Ascending aorta (tissue), 2 donors: ENCODE measurements around the gene MKKS. TPM values are rescaled to one million over a fixed set of nuclear protein-coding genes. Genes with fewer than 3 reads are reported as not detected.

Source experiments
- DNase-seq, 2 donors: peaks; one replicate each; pipeline ENCODE4 v3.0.0-alpha.2; 2019; ENCODE audit warnings: low spot score in 2 of 2
- H3K27ac ChIP-seq, 2 donors: fragments of 200-600 bp; sonication (generic); one replicate each; pipeline ENCODE4 v1.5.1; 2016 to 2017; ENCODE audit warnings: mild to moderate bottlenecking in 1 of 2
- H3K27me3 ChIP-seq: fragments of 200-600 bp; sonication (generic); one replicate; pipeline ENCODE4 v1.5.1; 2017
- H3K36me3 ChIP-seq, 2 donors: fragments of 200-600 bp; sonication (generic); one replicate each; pipeline ENCODE4 v1.5.1; 2016
- H3K4me1 ChIP-seq, 2 donors: fragments of 200-600 bp; sonication (generic); one replicate each; pipeline ENCODE4 v1.5.1; 2016 to 2017; ENCODE audit warnings: mild to moderate bottlenecking in 1 of 2
- H3K4me3 ChIP-seq, 2 donors: fragments of 200-600 bp; sonication (generic); one replicate each; pipeline ENCODE4 v1.5.1; 2016 to 2017; ENCODE audit warnings: mild to moderate bottlenecking in 1 of 2
- H3K9me3 ChIP-seq, 2 donors: fragments of 200-600 bp; sonication (generic); one replicate each; pipeline ENCODE4 v1.5.1; 2016
- CTCF ChIP-seq, 3 experiments: fragments of 200-600 bp in 2 of 3; fragments of 450-650 bp in 1 of 3; sonication (generic) in 2 of 3; IDR thresholded peaks; one replicate each; pipeline ENCODE4 v1.5.1; 2016 to 2019; ENCODE audit warnings: antibody characterized with exemption in 3 of 3, mild to moderate bottlenecking in 1 of 3, moderate library complexity in 1 of 3
- intact Hi-C: fragments of 100-400 bp; cut with DNase I; formaldehyde crosslinking; loops from one replicate; pipeline ENCODE4 v1.15.1; 2023
- total RNA-seq: library from RNA; depleted of rRNA; stranded (reverse); fragments of >200 nt; gene quantifications from one replicate; pipeline ENCODE4 v1.1.0, GENCODE V29; 2016

The MKKS gene
- total RNA-seq, 1 donor from 2014 or later = 7.3 TPM

GRCh38 chr20:10476319-10476724, 42.3 kb upstream of the MKKS start:
- Histone ChIP-seq H3K9me3 (peaks cover 0 to 3% of the 10 kb centered on the region in 2 donors), H3K27me3 (no peaks in the 10 kb centered on the region), H3K36me3 (no peaks in the 10 kb centered on the region), H3K27ac (no peak overlapping the region), H3K4me1 (peaks cover 0 to 17% of the 10 kb centered on the region in 2 donors), H3K4me3 (no peak overlapping the region)
- no peak for DNase-seq
- intact Hi-C loops = loop anchor here (10.0 kb wide), 1 partner anchor 738 kb away; no protein-coding TSS in a partner anchor
- no peak for TF ChIP-seq CTCF (IDR thresholded peaks at IDR 0.05)

GRCh38 chr20:10475225-10475624, 41.2 kb upstream of the MKKS start:
- H3K4me3 ChIP-seq = no peak overlapping the region
- H3K27ac ChIP-seq = peak overlapping the region; percentile 8 to 24
- peaks cover 0 to 22% of the 10 kb centered on the region in 2 donors for H3K4me1 ChIP-seq
- no peaks in the 10 kb centered on the region for H3K36me3 ChIP-seq
- H3K27me3 ChIP-seq = no peaks in the 10 kb centered on the region
- peaks cover 0 to 3% of the 10 kb centered on the region in 2 donors for H3K9me3 ChIP-seq
- DNase-seq = no peak
- intact Hi-C loops = loop anchor here (2.0 to 10.0 kb wide), 2 partner anchors 78 to 740 kb away; no protein-coding TSS in a partner anchor
- no peak for TF ChIP-seq CTCF (IDR thresholded peaks at IDR 0.05)

GRCh38 chr20:10474606-10475184, 40.7 kb upstream of the MKKS start:
- intact Hi-C loops = loop anchor here (2.0 to 10.0 kb wide), 2 partner anchors 78 to 740 kb away; no protein-coding TSS in a partner anchor

GRCh38 chr20:10472871-10473270, 38.8 kb upstream of the MKKS start:
- Histone ChIP-seq H3K27me3 (no peaks in the 10 kb centered on the region), H3K36me3 (no peaks in the 10 kb centered on the region), H3K4me1 (peaks cover 4 to 42% of the 10 kb centered on the region in 2 donors), H3K27ac (peak overlapping the region; percentile 40 to 52), H3K4me3 (no peak overlapping the region), H3K9me3 (peaks cover 0 to 3% of the 10 kb centered on the region in 2 donors)
- intact Hi-C loops = loop anchor here (10.0 kb wide), 1 partner anchor 742 kb away; no protein-coding TSS in a partner anchor
- TF ChIP-seq CTCF (IDR thresholded peaks at IDR 0.05) = no peak
- DNase-seq = no peak

More at GRCh38 chr20:10474606-10475184, 40.7 kb upstream of the MKKS start:
- Histone ChIP-seq H3K4me3 (no peak overlapping the region), H3K27me3 (no peaks in the 10 kb centered on the region), H3K36me3 (no peaks in the 10 kb centered on the region), H3K9me3 (peaks cover 0 to 3% of the 10 kb centered on the region in 2 donors), H3K27ac (peak overlapping the region; percentile 8 to 24), H3K4me1 (peaks cover 0 to 27% of the 10 kb centered on the region in 2 donors)
- no peak for TF ChIP-seq CTCF (IDR thresholded peaks at IDR 0.05)
- no peak for DNase-seq

- TF ChIP-seq CTCF (IDR thresholded peaks at IDR 0.05) = no peak
- Histone ChIP-seq H3K4me3 (no peak overlapping the region), H3K27ac (no peak overlapping the region), H3K27me3 (no peaks in the 10 kb centered on the region), H3K4me1 (peaks cover 4 to 50% of the 10 kb centered on the region in 2 donors), H3K36me3 (no peaks in the 10 kb centered on the region), H3K9me3 (peaks cover 0 to 3% of the 10 kb centered on the region in 2 donors)
- intact Hi-C loops = loop anchor here (10.0 kb wide), 1 partner anchor 745 kb away; no protein-coding TSS in a partner anchor
- DNase-seq = no peak
Measured at GRCh38 chr20:10470276-10470675, 36.3 kb upstream of the MKKS start.
